Measurements from ENCODE around the gene ZBTB7C. TPM values are rescaled to one million over a fixed set of nuclear protein-coding genes. Genes with fewer than 3 reads are reported as not detected.
"Not testable (repeated sequence)": the region's sequence is repeated elsewhere in the genome, so short reads cannot be mapped to it uniquely, and the experiment has no call there.

ZBTB7C gene
- total and polyA plus RNA-seq, 5 donors from 2014 or later = not detected

DNA sequence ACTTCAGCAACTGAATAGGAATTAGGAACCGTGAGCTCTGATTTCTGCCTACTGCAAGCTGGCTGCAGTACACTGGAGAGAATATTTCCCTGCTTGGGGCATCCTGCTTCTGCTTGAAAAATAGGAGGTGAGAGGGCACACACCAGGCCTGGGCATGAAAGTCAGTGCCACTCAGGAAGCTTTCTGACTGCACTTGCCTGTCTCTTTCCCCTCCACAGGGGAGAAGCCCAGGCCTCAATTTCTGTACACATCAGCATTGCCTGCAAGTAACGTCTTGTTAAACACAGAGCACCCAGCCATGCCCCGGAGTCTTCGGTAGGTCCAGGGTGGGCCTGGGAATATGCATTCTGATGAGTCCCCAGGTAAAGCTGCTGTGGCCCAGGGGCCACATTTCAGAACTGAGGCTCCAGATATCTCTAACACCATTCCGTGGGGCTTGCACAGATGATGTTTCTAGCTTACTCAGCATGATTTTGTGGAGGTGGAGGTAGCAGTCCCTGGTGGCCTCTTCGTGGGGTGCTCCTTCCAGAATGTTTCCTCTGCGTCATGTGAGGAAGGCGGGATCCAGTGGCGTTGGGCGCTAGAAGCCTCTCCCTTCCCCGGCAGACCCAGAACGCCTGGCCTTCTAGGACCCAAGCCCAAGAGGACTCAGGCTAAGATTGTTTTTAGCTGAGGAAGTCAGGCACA lies 114.1 kb downstream of the ZBTB7C start:
- no peak for ATAC-seq (ENCODE audit: low read depth in 2 of 2)
- no peaks in the 10 kb centered on the region for H3K27me3 ChIP-seq (ENCODE audit: control insufficient read depth, insufficient read depth, low read length)

DNA sequence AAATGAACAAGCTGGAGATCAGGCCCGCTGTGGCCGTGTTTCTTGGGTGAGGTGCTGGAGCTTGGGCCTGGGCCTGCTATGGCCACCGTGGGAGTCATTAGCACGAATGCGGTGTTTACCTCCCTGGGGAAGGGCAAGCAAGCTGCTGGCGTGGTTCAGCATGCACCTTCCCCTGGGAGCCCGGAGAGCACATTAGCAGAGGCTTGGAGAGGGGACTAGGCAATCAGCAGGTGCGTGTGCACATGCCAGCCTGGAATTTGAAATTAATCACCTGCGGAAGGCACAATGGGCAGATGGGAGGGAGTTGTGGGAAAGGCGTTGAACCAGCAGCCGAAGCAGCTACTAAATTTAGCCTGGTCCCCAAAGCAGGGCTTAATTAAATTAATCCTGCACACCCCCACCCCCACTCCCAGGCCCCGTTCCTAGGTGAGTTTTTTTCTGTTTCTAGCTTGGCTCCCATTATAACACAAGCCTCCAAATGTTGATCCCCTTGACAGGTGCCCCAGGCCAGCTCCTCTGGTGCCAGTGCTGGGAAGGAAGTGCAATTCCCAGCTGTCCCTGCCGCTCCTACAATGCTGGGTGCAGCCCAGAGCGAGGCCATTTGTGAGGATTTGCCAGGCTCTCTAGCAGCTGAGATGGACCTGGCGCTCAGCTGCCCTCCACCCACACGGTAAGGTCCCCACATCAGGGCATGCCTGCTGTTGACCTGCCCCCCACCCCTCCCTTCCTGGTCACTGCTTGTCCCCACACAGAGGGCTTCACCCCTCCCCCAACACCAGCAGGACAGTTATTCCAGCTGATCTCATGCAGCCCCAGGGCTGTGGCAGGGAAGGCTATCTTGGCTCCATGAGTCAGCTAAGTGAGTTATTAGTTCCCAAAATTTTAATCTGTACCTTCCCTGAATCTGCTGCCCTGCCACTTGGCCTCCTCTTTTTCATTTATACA lies 115.0 kb downstream of the ZBTB7C start:
- H3K27ac ChIP-seq (ENCODE audit: insufficient read depth, low read length, poor library complexity, severe bottlenecking) = no peak overlapping the region
- DNase-seq (no peak), ATAC-seq (ENCODE audit: low read depth in 2 of 2) (no peak)
- H3K27me3 ChIP-seq (ENCODE audit: control insufficient read depth, insufficient read depth, low read length) = no peaks in the 10 kb centered on the region
- no peaks in the 10 kb centered on the region for H3K36me3 Mint-ChIP-seq
- H3K9me3 Mint-ChIP-seq = peaks cover 0 to 2% (median 0%) of the 10 kb centered on the region in 7 donors
- H3K4me1 ChIP-seq (ENCODE audit: control insufficient read depth, insufficient read depth, low read length, poor library complexity, severe bottlenecking) = no peaks in the 10 kb centered on the region
- H3K36me3 ChIP-seq (ENCODE audit: control insufficient read depth, insufficient read depth, low read length) = no peaks in the 10 kb centered on the region
- H3K27ac Mint-ChIP-seq = no peak overlapping the region
- no peaks in the 10 kb centered on the region for H3K9me3 ChIP-seq (ENCODE audit: control insufficient read depth in 2 of 2, low read length in 2 of 2)
- peaks cover 4% of the 10 kb centered on the region for H3K27me3 Mint-ChIP-seq
- no peak overlapping the region for H3K4me3 ChIP-seq (ENCODE audit: low read depth, low read length)
- no peaks in the 10 kb centered on the region for H3K4me1 Mint-ChIP-seq
- no peak overlapping the region for H3K4me3 Mint-ChIP-seq

More for the DNA sequence above, 114.1 kb downstream of the ZBTB7C start:
- no peak overlapping the region for H3K27ac ChIP-seq (ENCODE audit: insufficient read depth, low read length, poor library complexity, severe bottlenecking)
- H3K4me3 Mint-ChIP-seq = no peak overlapping the region
- H3K27ac Mint-ChIP-seq = no peak overlapping the region
- H3K4me3 ChIP-seq (ENCODE audit: low read depth, low read length) = no peak overlapping the region
- H3K4me1 ChIP-seq (ENCODE audit: control insufficient read depth, insufficient read depth, low read length, poor library complexity, severe bottlenecking) = no peaks in the 10 kb centered on the region
- no peaks in the 10 kb centered on the region for H3K4me1 Mint-ChIP-seq
- H3K9me3 ChIP-seq (ENCODE audit: control insufficient read depth in 2 of 2, low read length in 2 of 2) = no peaks in the 10 kb centered on the region
- H3K27me3 Mint-ChIP-seq = peaks cover 4% of the 10 kb centered on the region
- no peaks in the 10 kb centered on the region for H3K36me3 Mint-ChIP-seq
- DNase-seq = no peak
- H3K36me3 ChIP-seq (ENCODE audit: control insufficient read depth, insufficient read depth, low read length) = no peaks in the 10 kb centered on the region
- H3K9me3 Mint-ChIP-seq = peaks cover 0 to 1% (median 0%) of the 10 kb centered on the region in 7 donors

DNA sequence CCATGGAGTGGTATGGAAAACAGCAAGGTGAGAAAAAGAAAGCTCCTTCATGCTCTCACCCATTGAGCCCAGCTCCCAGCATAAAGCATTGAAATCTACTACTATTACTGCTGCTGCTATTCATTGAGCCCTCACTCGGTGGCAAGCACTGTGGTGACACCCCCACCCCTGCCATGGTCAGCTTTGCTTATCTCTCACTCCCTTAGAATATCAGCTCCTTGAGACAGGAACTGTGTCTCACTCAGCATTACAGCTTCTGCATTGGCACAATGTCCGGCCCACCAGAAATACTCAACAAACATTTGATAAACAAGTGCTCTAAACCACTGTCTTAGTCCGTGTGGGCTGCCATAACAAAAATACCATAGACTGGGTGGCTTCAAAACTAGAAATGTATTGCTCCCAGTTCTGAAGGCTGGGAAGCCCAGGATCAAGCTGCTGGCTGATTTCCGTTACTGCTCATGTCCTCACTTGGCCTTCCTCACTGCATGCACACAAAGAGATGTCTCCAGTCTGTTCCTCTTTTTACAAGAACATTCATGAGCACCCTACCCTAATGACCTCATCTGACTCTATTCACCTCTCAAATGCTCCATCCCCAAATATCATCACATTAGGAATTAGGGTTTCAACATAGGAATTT lies 116.3 kb downstream of the ZBTB7C start:
- H3K4me3 ChIP-seq (ENCODE audit: low read depth, low read length) = no peak overlapping the region
- no peaks in the 10 kb centered on the region for H3K4me1 Mint-ChIP-seq
- no peak for DNase-seq
- no peaks in the 10 kb centered on the region for H3K27me3 ChIP-seq (ENCODE audit: control insufficient read depth, insufficient read depth, low read length)
- no peaks in the 10 kb centered on the region for H3K4me1 ChIP-seq (ENCODE audit: control insufficient read depth, insufficient read depth, low read length, poor library complexity, severe bottlenecking)
- no peaks in the 10 kb centered on the region for H3K36me3 Mint-ChIP-seq
- no peaks in the 10 kb centered on the region for H3K9me3 ChIP-seq (ENCODE audit: control insufficient read depth in 2 of 2, low read length in 2 of 2)
- no peaks in the 10 kb centered on the region for H3K36me3 ChIP-seq (ENCODE audit: control insufficient read depth, insufficient read depth, low read length)
- H3K4me3 Mint-ChIP-seq = no peak overlapping the region
- ATAC-seq (ENCODE audit: low read depth in 2 of 2) = no peak
- peaks cover 0 to 4% (median 0%) of the 10 kb centered on the region in 7 donors for H3K9me3 Mint-ChIP-seq
- no peak overlapping the region for H3K27ac Mint-ChIP-seq
- peaks cover 4% of the 10 kb centered on the region for H3K27me3 Mint-ChIP-seq
- no peak overlapping the region for H3K27ac ChIP-seq (ENCODE audit: insufficient read depth, low read length, poor library complexity, severe bottlenecking)

DNA sequence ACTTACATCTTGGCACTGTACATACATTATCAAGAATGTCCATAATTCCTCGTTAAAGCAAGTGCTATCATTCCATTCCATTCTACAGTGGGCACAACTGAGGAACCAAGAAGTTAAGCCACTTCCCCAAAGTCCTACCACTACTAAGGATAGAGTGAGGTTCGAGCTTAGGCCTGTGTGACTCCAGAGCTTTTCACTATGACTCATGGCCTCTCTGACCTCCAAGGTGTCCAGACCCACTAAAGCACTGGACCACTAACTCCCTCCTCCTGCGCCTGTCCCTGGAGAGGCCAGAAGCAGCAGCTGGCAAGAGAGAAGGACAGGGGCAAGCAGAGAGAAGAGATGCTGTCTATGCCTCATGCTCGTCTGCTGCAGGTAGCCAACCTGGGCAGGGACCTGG lies 117.0 kb downstream of the ZBTB7C start:
- Histone ChIP-seq H3K27ac (ENCODE audit: insufficient read depth, low read length, poor library complexity, severe bottlenecking) (no peak overlapping the region), H3K27me3 (ENCODE audit: control insufficient read depth, insufficient read depth, low read length) (no peaks in the 10 kb centered on the region), H3K4me1 (ENCODE audit: control insufficient read depth, insufficient read depth, low read length, poor library complexity, severe bottlenecking) (no peaks in the 10 kb centered on the region), H3K36me3 (ENCODE audit: control insufficient read depth, insufficient read depth, low read length) (no peaks in the 10 kb centered on the region), H3K9me3 (ENCODE audit: control insufficient read depth in 2 of 2, low read length in 2 of 2) (no peaks in the 10 kb centered on the region), H3K4me3 (ENCODE audit: low read depth, low read length) (no peak overlapping the region)
- Mint-ChIP-seq H3K9me3 (peaks cover 0 to 4% (median 0%) of the 10 kb centered on the region in 7 donors), H3K4me1 (no peaks in the 10 kb centered on the region), H3K27ac (no peak overlapping the region), H3K4me3 (no peak overlapping the region), H3K36me3 (no peaks in the 10 kb centered on the region), H3K27me3 (peaks cover 4% of the 10 kb centered on the region)
- ATAC-seq (ENCODE audit: low read depth in 2 of 2) (no peak), DNase-seq (no peak)

DNA sequence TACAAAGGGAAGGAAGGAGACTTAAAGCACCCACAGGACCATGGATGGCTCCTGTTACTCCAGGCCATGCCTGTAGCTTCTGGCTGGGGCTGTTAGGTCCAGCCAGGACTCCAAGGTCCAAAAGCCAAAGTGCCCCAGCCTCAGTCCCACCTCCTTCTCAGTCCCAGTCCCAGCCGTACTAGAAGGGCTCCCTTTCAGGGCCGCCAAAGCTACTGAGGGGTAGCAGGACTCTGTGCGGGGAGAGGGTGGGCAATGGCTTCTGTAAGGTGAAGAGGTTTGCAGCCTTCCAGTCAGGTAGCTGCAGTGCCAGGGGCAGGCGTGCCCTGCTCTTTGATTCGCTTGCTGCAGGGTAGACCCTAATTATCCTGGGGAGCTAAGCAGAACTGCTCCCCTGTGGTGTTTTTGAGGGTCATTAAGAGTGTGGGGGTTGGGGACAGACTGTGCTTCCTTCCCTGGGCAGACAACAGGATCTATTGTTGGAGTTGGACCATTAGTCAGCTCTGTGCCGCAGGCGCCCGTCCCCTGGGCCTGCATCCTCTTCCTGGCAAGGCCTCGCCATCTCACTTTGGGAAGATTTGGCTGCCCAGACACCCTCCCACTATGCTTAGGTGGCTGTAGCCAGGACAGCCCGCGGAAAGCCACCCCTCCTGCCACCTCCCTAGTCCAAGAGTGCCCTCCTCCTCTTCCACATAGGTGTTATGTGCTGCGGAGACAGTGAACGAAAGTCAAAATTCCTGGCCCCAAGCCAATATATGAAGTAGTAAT lies 118.8 kb downstream of the ZBTB7C start:
- no peak overlapping the region for H3K4me3 ChIP-seq (ENCODE audit: low read depth, low read length)
- H3K36me3 Mint-ChIP-seq = no peaks in the 10 kb centered on the region
- no peaks in the 10 kb centered on the region for H3K36me3 ChIP-seq (ENCODE audit: control insufficient read depth, insufficient read depth, low read length)
- no peak overlapping the region for H3K27ac ChIP-seq (ENCODE audit: insufficient read depth, low read length, poor library complexity, severe bottlenecking)
- no peak overlapping the region for H3K27ac Mint-ChIP-seq
- peaks cover 4% of the 10 kb centered on the region for H3K27me3 Mint-ChIP-seq
- no peak for DNase-seq
- no peaks in the 10 kb centered on the region for H3K27me3 ChIP-seq (ENCODE audit: control insufficient read depth, insufficient read depth, low read length)
- peaks cover 0 to 4% (median 0%) of the 10 kb centered on the region in 7 donors for H3K9me3 Mint-ChIP-seq
- H3K4me1 Mint-ChIP-seq = no peaks in the 10 kb centered on the region
- H3K4me3 Mint-ChIP-seq = no peak overlapping the region
- H3K9me3 ChIP-seq (ENCODE audit: control insufficient read depth in 2 of 2, low read length in 2 of 2) = no peaks in the 10 kb centered on the region
- ATAC-seq (ENCODE audit: low read depth in 2 of 2) = no peak
- H3K4me1 ChIP-seq (ENCODE audit: control insufficient read depth, insufficient read depth, low read length, poor library complexity, severe bottlenecking) = no peaks in the 10 kb centered on the region

DNA sequence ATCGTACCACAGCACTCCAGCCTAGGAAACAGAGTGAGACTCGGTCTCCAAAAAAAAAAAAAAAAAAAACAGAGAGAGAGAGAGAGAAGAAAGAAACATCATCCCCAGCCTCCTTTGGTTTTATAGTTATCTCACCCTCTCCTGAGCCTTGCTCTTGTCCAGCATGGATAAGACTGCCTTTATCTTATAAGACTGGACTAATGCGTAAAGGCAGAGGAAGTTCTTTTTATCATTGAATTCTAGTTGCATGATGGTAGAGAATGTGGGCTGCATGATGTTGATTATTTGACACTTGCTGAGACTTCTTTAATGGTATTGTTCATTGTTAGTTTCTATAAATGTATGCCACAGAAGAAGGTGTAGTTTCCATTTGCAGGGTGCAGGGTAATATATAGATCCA lies 124.4 kb downstream of the ZBTB7C start:
- H3K27me3 Mint-ChIP-seq = no peaks in the 10 kb centered on the region
- no peak overlapping the region for H3K27ac ChIP-seq (ENCODE audit: insufficient read depth, low read length, poor library complexity, severe bottlenecking)
- ATAC-seq (ENCODE audit: low read depth in 2 of 2) = no peak
- H3K9me3 ChIP-seq (ENCODE audit: control insufficient read depth in 2 of 2, low read length in 2 of 2) = no peaks in the 10 kb centered on the region
- H3K4me1 ChIP-seq (ENCODE audit: control insufficient read depth, insufficient read depth, low read length, poor library complexity, severe bottlenecking) = no peaks in the 10 kb centered on the region
- no peaks in the 10 kb centered on the region for H3K27me3 ChIP-seq (ENCODE audit: control insufficient read depth, insufficient read depth, low read length)
- no peak overlapping the region for H3K4me3 ChIP-seq (ENCODE audit: low read depth, low read length)
- no peak overlapping the region for H3K27ac Mint-ChIP-seq
- no peak for DNase-seq
- H3K9me3 Mint-ChIP-seq = peaks cover 0 to 9% (median 5%) of the 10 kb centered on the region in 7 donors
- H3K4me3 Mint-ChIP-seq = no peak overlapping the region
- H3K36me3 Mint-ChIP-seq = no peaks in the 10 kb centered on the region
- H3K4me1 Mint-ChIP-seq = no peaks in the 10 kb centered on the region
- H3K36me3 ChIP-seq (ENCODE audit: control insufficient read depth, insufficient read depth, low read length) = no peaks in the 10 kb centered on the region

DNA sequence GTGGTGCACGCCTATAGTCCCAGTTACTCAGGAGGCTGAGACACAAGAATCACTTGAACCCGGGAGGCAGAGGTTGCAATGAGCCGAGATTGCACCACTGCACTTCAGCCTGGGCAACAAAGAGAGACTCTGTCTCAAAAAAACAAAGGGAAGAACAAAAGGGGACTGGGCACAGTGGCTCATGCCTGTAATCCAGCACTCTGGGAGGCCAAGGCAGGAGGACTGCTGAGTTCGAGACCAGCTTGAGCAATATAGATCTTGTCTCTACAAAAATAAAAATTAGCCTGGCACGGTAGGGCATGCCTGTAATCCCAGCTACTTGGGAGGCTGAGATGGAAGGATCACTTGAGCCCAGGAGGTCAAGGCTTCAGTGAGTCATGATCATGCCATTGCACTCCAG lies 125.2 kb downstream of the ZBTB7C start:
- not testable (repeated sequence) for DNase-seq; H3K4me3 Mint-ChIP-seq; H3K27ac ChIP-seq (ENCODE audit: insufficient read depth, low read length, poor library complexity, severe bottlenecking); H3K27ac Mint-ChIP-seq; H3K4me3 ChIP-seq (ENCODE audit: low read depth, low read length); H3K9me3 ChIP-seq (ENCODE audit: control insufficient read depth in 2 of 2, low read length in 2 of 2); H3K27me3 ChIP-seq (ENCODE audit: control insufficient read depth, insufficient read depth, low read length); ATAC-seq (ENCODE audit: low read depth in 2 of 2); H3K36me3 Mint-ChIP-seq; H3K27me3 Mint-ChIP-seq; H3K9me3 Mint-ChIP-seq; H3K4me1 ChIP-seq (ENCODE audit: control insufficient read depth, insufficient read depth, low read length, poor library complexity, severe bottlenecking); H3K36me3 ChIP-seq (ENCODE audit: control insufficient read depth, insufficient read depth, low read length); H3K4me1 Mint-ChIP-seq

Data from CD4-positive, CD25-positive, alpha-beta regulatory T cell (primary cell).